ENCODE results near the gene HDAC7. TPM values are rescaled to one million over a fixed set of nuclear protein-coding genes. Genes with fewer than 3 reads are reported as not detected.

HDAC7 gene
- total and polyA plus RNA-seq, 2 of the 13 experiments (the other 11 are each of a cell fraction or from before 2014, with no cell fraction given): 4.6 to 10.8 TPM

GRCh38 chr12:47794679-47795078, 25.0 kb downstream of the HDAC7 start:
- TF ChIP-seq ZNF362 (CRISPR knock-in tag; IDR thresholded peaks at IDR 0.05; ENCODE audit: borderline replicate concordance) (no peak), PRMT3 (CRISPR knock-in tag; IDR thresholded peaks at IDR 0.05; ENCODE audit: borderline replicate concordance, low read depth) (no peak), ZNF670 (CRISPR knock-in tag; IDR thresholded peaks at IDR 0.05; ENCODE audit: borderline replicate concordance) (no peak), ZFP41 (CRISPR knock-in tag; IDR thresholded peaks at IDR 0.05; ENCODE audit: borderline replicate concordance) (no peak), CHD2 (IDR thresholded peaks at IDR 0.05; ENCODE audit: low read depth, low read length) (no peak), CENPBD1 (CRISPR knock-in tag; IDR thresholded peaks at IDR 0.05; ENCODE audit: borderline replicate concordance, low read depth) (no peak), MAFG (CRISPR knock-in tag; IDR thresholded peaks at IDR 0.05) (no peak), NFE2L1 (CRISPR knock-in tag; IDR thresholded peaks at IDR 0.05; ENCODE audit: borderline replicate concordance) (no peak), HMGXB3 (CRISPR knock-in tag; IDR thresholded peaks at IDR 0.05; ENCODE audit: borderline replicate concordance) (no peak), ZNF609 (CRISPR knock-in tag; IDR thresholded peaks at IDR 0.05; ENCODE audit: borderline replicate concordance) (no peak), ZMAT3 (CRISPR knock-in tag; conservative IDR thresholded peaks at IDR 0.05) (no peak)
- DNase-seq (ENCODE audit: low spot score) (no peak), ATAC-seq (no peak), FAIRE-seq (no peak)
- Histone ChIP-seq H3K9me3 (ENCODE audit: low read length) (no peaks in the 10 kb centered on the region), H3K27ac (ENCODE audit: extremely low read length, insufficient read depth, low read length) (no peak overlapping the region), H4K20me1 (ENCODE audit: insufficient read depth, low read length) (no peaks in the 10 kb centered on the region), H3K79me2 (ENCODE audit: insufficient read depth, low read length) (no peaks in the 10 kb centered on the region), H3K9ac (ENCODE audit: insufficient read depth, low read depth, low read length) (no peak overlapping the region), H3K36me3 (replicated peaks in 1 of 2; ENCODE audit: control insufficient read depth in 1 of 2, insufficient read depth in 2 of 2, low read length in 2 of 2) (peaks cover 0 to 2% of the 10 kb centered on the region in 2 experiments; a peak in 2 of 5 replicates), H2AFZ (ENCODE audit: low read length) (no peak overlapping the region), H3K27me3 (ENCODE audit: control insufficient read depth in 1 of 2, insufficient read depth in 2 of 2, low read length in 2 of 2) (no peaks in the 10 kb centered on the region), H3K4me3 (replicated peaks in 1 of 3; ENCODE audit: insufficient read depth in 1 of 3, low read depth in 2 of 3, low read length in 3 of 3) (no peak overlapping the region), H3K4me2 (ENCODE audit: low read depth, low read length) (no peak overlapping the region), H3K4me1 (ENCODE audit: insufficient read depth, low read length) (no peaks in the 10 kb centered on the region)
- BruUV-seq (replicated peaks): no TSS peak
- ChIA-PET POLR2A (no interaction called here), CTCF (ENCODE audit: low intra/inter-chr PET ratio, low total read pairs) (no interaction called here)
- intact Hi-C loops (cut with micrococcal nuclease; ENCODE audit: unreplicated experiment): no loop called here
- WGBS (ENCODE audit: low lambda C conversion rate): 98% methylated on average over 7 of the region's 9 CpGs
- in situ Hi-C loops (cut with HindIII; ENCODE audit: extremely low pct_ligation_motif_present, low pct_unique_long_range_greater_than_20kb): no loop called here

Data from HepG2 (cell line).